Amygdala (tissue), 56 donors: ENCODE data around the gene IL1R1.

Experiments
- DNase-seq, 56 donors: peaks; one replicate each; lab custom pipeline; 2025; lab: John Stamatoyannopoulos, UW

Gene IL1R1

DNA sequence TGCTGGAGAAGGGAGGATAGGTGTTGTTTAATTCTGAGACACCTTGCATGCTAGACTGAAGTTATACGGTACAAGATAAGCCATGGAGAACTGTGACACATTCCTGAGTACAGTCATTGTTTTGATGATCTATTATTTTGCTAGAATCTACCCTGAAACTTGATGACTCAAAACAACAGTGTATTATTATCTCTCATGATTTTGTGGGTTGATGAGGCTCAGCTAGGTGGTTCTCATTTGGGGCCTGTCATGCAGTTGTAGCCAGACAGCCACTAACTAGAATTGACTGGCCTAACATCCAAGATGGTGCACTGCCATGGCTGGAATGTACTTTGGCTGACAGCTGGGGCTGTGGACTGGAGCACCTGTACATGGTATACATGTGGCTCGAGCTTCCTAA is 5.4 kb upstream of the IL1R1 start:
- no peak for DNase-seq

DNA sequence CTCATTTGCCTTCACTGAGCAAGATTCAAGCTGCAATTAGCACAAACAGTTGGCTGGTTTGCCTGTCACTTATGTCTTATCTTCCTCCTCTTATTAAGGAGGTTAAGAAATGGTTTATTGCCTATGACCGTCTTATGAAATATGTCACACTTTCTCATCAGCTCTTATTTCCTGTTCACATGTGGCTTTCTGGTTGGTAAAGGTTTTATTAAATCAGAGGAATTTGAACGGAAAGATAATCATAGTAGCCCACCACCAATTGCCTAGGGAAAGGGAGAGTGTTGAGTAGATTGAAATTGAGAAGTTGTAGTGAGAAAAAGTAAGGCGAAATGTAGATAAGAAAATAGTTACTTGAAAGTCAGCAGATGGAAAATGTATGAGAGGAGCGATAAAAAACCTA is 4.2 kb upstream of the IL1R1 start:
- no peak for DNase-seq

DNA sequence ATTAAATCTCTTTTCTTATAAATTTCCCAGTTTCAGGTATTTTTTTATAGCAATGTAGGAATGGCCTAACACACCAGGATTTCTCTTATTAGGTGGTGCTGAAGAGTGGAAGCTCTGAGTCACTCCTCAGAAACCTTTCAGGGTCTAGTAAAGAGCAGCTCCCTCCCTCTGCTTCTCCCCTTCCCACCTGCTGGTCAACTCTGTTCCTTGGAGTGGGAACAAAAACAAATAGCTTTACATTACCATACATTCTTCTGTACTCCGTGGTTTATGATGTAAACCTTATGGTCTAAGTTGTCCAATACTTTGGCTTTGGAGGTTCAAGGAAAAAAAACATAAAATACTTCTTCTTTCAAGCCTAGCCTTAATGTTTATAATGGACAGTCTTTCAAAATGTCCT is 2.7 kb upstream of the IL1R1 start:
- DNase-seq, result no peak

DNA sequence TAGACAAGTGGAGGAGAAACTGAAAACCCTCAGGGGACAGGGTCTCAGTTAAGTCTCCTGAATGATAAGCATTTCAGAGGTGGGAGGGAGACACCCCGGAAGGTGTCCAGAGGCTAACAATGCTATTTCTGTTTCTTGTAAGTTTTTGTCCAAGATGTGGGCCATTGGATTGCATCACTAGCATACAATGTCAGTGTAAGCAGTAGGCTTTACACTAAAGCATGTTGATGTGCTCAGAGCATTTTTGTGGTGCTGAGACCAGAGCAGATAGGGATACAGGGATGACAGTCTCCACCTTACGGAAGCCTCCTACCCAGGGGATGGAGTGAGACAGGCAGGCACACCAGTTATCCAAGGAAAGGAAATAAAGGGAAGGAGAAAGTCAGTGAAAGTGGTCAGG is 2.2 kb upstream of the IL1R1 start:
- DNase-seq, result no peak

DNA sequence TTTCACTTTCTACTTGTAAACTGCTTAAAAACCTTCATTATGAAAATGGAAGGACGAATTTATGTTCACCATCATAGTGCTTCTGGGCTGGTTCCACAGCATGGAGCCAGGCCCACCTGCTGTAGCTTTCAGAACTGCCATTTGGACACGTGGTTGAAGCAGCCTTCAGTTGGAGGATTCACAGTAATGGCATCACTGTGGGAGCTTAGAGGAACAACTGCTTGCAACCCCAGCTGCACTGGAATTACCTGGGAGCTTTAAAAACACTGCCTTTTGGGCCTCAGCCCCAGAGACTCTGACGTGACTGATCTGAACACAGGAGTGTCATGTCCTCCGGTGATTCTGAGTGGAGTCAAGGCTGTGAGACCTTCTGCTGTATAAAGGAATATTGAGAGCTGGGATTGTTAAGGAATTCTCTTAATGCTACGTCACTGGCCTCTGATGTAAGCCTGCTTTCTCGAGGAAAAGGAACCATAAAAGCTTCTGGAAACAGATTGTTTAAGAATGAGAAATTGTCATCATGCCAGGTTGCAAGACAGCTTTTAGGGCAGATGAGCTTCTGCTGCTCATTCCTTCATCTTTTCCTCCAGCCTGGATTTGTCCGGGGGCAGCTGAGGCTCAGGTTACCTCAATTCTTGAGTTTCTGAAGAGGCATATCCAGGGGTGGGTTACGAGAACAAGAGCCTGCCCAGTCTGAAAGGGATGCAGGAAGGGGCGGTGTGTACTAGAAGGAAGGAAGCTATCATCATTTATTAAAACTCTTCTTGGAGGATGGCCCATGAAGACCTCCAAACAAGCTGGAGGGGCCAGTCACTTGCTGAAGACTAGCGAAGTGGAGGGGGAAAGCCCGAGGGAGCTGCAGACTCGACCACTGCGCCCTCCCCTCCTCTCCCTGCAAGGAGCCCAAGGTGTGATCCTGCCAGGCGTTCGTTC is 1.3 kb upstream of the IL1R1 start:
- DNase-seq, result no peak

DNA sequence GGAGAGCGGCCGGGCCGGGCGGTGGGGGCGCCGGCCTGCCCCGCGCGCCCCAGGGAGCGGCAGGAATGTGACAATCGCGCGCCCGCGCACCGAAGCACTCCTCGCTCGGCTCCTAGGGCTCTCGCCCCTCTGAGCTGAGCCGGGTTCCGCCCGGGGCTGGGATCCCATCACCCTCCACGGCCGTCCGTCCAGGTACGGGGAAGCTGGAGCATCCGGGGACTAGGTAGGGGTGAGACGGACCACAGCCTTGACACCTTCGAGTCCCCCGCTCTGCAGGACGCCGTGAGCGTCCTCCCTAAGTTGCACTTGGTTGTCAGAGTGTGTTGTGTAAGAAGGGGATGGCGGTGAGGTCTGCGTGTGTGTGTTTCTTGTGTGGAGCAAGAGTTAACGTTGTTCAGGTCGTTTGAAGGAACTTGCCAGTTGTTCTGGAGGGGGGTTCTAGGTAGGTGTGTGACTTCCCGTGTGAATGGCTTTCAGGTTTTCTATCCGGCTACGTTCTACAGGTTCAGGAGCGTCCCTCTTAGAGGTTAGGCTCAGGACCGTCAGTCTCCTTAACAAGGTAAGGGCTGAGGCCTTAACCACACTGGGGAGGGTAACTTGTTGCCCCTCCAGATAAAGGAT is 393 bp downstream of the IL1R1 start:
- no peak for DNase-seq

DNA sequence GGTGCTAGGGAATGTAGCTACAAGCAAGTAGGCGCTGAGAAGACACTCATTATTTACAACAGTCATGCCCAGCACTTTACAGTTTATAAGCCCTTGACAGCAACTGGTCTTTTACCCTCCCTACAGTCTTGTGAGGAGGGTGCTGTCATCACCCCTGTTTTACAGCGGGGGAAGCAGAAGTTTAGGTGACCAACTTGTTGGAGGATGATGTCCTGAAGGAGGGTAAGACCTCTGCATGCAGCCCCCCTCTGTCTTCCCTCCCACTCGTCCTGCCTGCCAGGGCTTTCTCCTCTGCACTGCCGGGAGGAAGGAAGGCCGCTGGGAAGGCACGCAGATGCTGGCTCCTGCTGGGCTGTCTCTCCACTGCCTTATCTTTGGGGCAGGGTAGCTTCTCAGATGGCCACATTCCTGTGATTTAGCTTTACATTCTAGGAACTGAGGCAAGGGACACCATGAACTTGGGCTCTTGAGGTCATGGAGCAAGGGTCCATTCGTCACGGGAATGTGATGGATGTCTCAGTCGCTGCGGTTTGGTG is 972 bp downstream of the IL1R1 start:
- no peak for DNase-seq

DNA sequence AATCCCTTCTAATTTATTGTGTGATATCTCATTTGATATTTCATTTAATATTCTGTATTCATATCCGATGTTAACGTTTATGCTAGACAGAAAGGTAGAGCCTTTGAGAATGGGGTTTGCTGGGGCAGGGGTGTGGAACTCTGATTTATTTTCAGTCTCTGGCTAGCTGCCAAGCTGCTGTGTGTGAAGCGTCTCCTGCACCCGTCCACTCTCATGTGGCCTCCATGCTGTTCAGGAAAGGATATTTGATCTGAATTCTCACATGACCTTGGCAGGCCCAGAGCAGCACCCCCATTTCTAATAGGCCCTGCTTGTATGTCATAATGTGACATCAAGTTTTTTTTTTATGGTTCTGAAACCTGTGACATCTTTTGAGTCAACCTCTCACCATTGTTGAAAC is 1.6 kb downstream of the IL1R1 start:
- no peak for DNase-seq

DNA sequence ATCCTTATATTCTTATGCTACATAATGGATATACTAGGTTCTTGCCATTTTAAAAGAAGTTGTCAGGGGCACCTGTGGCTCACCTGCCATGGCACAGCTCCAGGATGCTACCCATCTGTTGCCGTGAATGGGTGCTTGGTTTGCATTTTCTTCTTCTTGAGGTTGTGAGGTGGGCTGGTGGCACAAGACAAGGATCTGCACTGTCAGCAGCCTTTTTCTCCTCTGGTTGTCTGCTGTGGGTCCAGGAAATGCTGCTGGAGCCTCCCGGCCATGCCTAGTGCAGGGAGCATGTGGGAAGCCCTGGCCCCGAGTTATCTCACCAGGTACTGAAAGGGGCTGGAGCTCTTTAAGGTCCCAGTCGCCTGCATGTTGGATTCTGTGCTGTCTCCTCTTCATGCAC is 2.6 kb downstream of the IL1R1 start:
- no peak for DNase-seq

DNA sequence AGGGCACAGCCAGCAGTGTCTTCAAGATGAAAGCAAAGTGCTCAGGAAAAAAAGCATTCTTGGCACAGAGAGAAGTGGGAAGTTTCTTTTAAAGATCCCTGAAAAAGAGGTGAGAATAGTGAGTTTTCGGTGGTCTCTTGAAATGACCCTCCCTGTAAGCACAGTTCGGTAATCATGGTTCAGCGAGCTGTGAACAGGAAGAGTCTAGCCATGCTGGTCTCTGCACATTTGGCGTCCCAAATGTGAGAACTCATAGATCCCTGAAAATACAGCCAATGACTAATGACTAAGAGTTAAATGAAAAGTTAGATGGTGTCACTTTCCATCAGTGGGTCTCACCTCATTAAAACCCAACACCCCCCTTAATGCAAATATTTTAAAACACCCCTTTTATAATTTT is 3.4 kb downstream of the IL1R1 start:
- DNase-seq, result no peak

DNA sequence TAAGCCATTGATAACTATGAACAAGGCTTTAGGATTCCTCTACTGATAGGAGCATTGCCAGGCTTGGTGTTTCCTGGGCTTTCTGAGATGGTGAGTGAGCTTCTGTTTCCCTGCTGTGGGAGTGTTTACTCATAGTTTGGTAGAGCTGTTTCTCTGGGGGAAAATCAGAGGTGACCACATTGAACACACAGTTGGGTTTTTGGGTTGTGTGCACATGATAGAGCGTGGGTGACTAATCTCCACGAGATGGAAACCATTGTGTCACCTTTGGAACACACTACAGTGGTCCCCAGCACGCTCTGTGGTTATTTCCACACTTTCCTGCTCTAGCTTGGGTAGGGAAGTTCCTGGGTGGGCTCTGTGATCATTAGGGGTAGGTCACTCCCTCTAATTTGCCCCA is 5.4 kb downstream of the IL1R1 start:
- no peak for DNase-seq

DNA sequence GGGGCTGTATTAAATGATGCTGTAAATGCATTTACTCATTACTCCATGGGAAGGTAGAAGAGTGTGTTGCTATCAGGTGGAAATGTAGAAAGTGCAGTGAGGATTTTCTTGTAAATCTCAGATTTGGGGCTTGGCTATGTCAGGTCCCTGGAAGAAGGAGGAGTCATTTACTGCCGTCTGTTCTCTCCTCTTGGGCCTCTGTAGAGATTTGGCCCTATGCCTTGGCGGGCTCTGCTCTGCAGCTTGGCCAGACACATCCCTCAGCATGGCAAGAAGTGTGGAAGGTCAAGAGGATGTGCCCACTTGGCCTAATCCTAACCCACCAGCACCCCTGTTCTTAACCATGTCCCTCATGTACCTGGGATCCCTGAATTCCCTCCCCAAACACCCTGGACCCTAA is 6.7 kb downstream of the IL1R1 start:
- DNase-seq, result no peak

DNA sequence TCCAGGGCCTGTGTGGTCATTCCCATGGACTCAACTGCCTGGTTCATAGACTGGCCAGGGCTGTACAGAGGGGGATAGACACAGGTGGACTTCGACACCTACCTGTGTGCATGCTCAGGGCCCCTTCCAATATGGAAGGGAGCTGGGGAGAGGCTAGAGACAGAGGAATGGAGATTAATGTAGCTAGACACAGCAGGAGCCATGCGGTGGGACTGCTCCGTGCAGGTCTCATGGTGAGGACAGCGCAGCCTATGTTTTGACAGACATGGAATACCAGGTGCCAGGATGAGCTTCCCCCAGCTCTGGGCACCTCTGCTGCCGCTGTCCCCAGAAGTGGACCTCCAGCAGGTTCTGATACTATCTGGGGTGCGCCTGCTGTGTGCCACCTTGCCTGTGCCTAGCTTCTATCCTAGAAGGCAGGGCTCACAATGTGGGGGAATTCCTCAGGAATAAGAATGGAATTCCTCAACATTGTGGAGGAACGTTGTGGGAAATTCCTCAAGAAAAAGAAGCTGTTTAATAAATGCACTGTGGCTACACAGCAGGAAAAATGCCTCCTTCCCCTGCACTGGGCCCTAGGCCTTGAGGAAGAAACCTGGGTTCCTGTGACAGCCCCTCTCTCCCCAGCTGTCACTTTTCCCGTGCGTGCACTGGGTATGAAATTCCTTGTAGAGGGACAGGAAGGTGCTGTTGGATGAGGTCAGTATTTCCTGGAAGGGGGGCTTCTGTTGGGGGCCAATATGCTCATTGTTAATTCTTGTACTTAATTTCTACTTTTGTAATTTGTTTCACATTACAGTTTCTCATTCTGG is 7.3 kb downstream of the IL1R1 start:
- DNase-seq, result no peak

DNA sequence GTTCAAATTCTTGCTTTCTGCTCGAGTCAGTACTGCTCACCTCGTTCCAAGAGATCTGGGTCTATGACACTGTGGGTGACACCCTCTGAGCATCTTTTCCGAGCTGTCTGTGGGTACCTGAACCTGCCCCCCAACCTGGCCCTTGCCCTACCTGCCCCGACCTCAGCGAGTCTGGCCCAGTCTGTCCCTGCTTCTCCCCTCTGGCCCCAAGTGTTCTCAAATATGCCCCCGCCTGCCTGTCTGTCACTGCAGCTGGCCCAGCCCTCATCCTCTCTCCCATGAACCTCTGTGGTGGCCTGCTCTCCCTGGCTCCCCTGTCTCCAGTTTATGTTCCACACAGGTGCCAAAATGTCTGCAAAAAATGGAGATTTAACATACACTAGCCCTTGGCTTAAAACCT is 11.8 kb downstream of the IL1R1 start:
- no peak for DNase-seq

DNA sequence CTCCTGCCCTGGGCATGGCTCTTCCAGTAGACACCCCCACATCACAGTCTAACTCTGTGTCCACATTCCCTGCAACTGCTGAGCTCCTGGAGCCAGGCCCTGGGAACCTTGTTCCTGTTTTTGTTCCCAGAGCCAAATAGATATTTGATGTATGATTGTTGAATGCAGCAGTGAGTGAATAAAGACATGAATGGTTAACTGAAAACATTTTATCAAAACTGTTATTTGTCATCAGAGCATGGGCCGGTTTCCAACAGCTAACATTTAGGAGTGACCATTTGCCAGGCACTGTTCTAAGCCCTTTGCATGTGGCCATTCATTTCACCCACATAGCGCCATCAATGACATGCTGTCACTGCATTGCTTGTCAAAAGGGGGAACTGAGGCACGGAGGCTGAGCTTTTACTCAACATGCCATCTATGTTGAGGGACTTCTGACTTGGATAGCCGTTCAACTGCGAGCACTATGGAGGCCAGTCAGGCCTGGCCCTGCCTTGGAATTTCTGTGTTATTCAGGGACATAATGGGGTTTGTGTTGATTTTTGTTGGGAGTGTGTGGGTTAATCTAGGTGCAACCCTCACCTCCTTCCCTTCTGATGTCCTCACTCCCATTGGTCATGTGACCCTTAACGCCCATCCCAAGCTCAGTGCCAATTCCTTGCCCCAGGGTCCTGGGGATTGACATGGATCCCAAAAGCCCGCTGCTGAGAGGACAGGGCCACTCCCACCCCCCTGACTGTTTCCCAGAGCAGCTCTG is 12.6 kb downstream of the IL1R1 start:
- no peak for DNase-seq

DNA sequence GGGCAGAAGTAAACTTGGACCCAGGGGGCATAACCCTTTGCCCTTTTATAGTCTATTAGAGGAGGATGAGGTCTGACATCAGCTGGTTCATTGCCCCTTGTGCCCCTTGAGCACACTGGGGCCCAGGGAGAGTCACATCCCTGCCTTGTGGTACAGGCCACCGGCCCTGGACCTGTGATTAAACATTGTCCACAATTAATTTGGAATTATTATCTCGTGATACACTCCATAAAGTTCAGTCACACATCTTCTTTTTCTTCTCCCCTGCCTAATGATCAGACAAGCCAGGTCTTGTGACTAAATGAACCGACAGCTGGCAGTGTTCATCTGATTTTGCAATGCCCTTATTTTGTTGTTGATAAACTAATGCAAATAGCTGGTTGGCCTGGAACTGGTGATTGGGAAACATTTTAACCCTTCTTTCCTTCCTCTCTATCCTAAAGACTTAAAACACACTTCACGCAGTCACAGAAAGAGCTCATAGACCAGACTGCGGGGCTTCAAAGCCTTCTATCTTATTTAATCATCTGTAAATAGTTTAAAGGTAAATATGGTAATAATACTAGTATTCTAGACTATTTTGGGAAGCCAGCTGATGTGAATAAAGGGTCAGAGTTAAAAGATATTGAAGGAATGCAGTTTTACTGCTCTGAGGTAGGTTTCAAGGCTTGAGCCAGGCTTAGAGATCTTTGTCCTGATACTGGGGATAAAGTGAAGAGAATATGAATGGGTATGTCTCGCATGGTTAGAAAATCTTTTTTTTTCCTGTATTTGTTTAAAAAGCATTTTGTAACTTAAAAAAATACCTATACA is 13.4 kb downstream of the IL1R1 start:
- no peak for DNase-seq

DNA sequence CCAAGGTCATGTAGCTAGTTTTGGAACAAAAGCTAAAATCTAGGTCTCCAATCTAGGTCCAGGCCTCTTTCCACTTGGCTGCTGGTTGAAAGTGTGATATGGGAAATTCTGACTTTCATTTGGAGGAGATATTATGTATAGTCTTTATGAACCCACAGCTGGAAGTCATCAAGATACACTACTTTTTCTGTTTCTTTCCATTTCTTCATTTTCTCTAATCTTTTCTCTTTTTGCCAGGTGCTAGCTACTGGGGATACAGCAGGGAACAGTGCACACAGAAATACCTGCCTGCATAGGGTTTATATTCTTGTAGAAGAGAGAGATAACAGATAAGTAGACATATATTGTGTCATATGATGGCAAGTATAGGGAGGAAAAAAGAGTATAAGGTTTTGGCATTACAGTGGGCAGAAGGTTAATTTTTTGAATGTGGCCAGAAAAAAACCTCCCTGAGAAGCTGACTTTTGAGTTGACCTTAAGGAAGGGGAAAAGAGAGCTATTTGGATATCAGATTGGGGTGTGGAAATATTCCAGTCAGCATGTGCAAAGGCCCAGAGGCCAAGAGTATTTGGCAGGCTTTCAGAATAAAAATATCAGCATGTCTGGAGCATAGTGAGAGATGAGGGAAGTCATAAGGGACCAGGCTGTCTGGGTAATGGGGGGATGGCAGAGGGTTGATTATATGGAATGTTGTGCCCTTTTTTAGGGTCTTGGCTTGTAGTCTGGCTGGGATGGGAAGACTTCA is 15.6 kb downstream of the IL1R1 start:
- DNase-seq, result no peak

DNA sequence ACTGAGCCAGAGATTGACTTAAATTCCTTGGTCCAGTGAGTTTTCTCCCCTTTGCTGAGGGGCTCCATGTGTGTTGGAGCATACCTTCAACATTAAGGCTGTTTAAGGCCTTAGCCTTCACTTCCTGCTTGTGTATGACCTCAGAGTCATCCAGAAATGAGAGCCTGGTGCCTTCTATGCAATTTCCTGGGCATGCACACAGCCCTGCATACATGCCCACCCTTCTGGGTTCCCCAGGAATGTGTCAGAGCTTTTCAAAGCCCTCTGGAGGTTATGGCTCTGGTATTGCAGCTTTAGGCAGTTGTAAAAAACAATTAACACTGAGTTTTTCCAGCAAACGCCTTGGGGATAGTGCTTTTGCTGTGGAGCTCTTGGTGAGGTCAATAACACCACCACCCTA is 16.7 kb downstream of the IL1R1 start:
- no peak for DNase-seq
